Panc1 (cell line): ENCODE measurements around the gene RCOR2.

ENCODE experiments used
- CTCF ChIP-seq: fragments of 450-650 bp; IDR thresholded peaks from 2 replicates; pipeline ENCODE4 v1.5.1; 2017; ENCODE audit warnings: mild to moderate bottlenecking
- POLR2AphosphoS5 ChIP-seq: IDR thresholded peaks from 2 replicates; pipeline ENCODE4 v1.6.1; 2012; ENCODE audit warnings: mild to moderate bottlenecking, low read depth, low read length, moderate library complexity

- TF ChIP-seq CTCF: no peak
- TF ChIP-seq POLR2AphosphoS5: no peak
These were observed 46.4 kb downstream of the RCOR2 start for GRCh38 chr11:63870351-63871140.
